GM12878 (cell line): ENCODE data around the gene PTPN13. TPM values are rescaled to one million over a fixed set of nuclear protein-coding genes. Genes with fewer than 3 reads are reported as not detected.

Experiments
- ATAC-seq: fragments of 200-7000 bp; cut with Tn5 transposase; 3 replicates; pipeline ENCODE4 v1.9.1; 2020; ENCODE audit warnings: mild to moderate bottlenecking, moderate library complexity
- BruUV-seq: library from RNA; stranded (reverse); fragments of 400-500 nt; replicated peaks from 2 replicates; lab custom pipeline; 2021; lab: Mats Ljungman, UMichigan
- CTCF ChIA-PET: fragments of 300-600 bp; sonication (Branson Sonifier 250); formaldehyde crosslinking; extraction: SDS; loops from one replicate; lab custom pipeline; 2021; ENCODE audit warnings: inconsistent platforms; lab: Yijun Ruan, JAX
- POLR2A ChIA-PET: fragments of 350-600 bp; formaldehyde crosslinking; extraction: SDS; loops from one replicate; lab custom pipeline; 2021; ENCODE audit warnings: inconsistent platforms; lab: Charles Lee
- RAD21 ChIA-PET: fragments of 300-600 bp; sonication (Branson Sonifier 250); formaldehyde crosslinking; loops from one replicate; lab custom pipeline; 2023; ENCODE audit warnings: antibody characterized with exemption; ENCODE audit not compliant: unreplicated experiment; lab: Charles Lee
- SMC1A ChIA-PET: fragments of 300-600 bp; sonication (Branson Sonifier 250); formaldehyde crosslinking; loops from one replicate; lab custom pipeline; 2023; ENCODE audit not compliant: unreplicated experiment, uncharacterized antibody; lab: Charles Lee
- DNase-seq: peaks from one replicate; pipeline ENCODE4 v3.0.0-alpha.2; 2011; ENCODE audit warnings: low read depth, low spot score
- FAIRE-seq: peaks from 3 replicates; lab custom pipeline; 2011; peaks lifted over from hg19 to GRCh38; lab: Jason Lieb, UNC
- H2AFZ ChIP-seq: 2 replicates; pipeline ENCODE4 v1.6.0; 2011; ENCODE audit warnings: low read depth, low read length, control low read depth; ENCODE audit not compliant: control insufficient read depth
- H3K27ac ChIP-seq: 2 replicates; pipeline ENCODE4 v1.5.1; 2011; ENCODE audit warnings: control low read depth; ENCODE audit not compliant: control insufficient read depth, insufficient read depth
- H3K27me3 ChIP-seq, 2 experiments: replicated peaks in 1 of 2; 2 replicates each; pipeline versions ENCODE4 v1.6.0 to v1.6.1; 2011; ENCODE audit warnings: low read length in 1 of 2; ENCODE audit not compliant: control insufficient read depth in 2 of 2, insufficient read depth in 2 of 2
- H3K36me3 ChIP-seq, 2 experiments: 2 replicates each; pipeline ENCODE4 v1.5.1; 2011; ENCODE audit warnings: low read length in 1 of 2; ENCODE audit not compliant: control insufficient read depth in 2 of 2, insufficient read depth in 2 of 2
- H3K4me1 ChIP-seq: 2 replicates; pipeline ENCODE4 v1.6.1; 2011; ENCODE audit warnings: mild to moderate bottlenecking, low read length, moderate library complexity, mixed read lengths; ENCODE audit not compliant: control insufficient read depth, insufficient read depth
- H3K4me2 ChIP-seq: 2 replicates; pipeline ENCODE4 v1.6.0; 2011; ENCODE audit warnings: control low read depth; ENCODE audit not compliant: control insufficient read depth, insufficient read depth
- H3K4me3 ChIP-seq: fragments of 200-600 bp; sonication (generic); 2 replicates; pipeline ENCODE4 v1.5.1; 2016
- H3K79me2 ChIP-seq: 2 replicates; pipeline ENCODE4 v1.6.0; 2011; ENCODE audit warnings: low read length; ENCODE audit not compliant: control insufficient read depth, insufficient read depth
- H3K9ac ChIP-seq: 2 replicates; pipeline ENCODE4 v1.8.0; 2011; ENCODE audit warnings: low read length, control low read depth, mixed read lengths; ENCODE audit not compliant: control insufficient read depth, insufficient read depth
- H3K9me3 ChIP-seq: replicated peaks from 3 replicates; pipeline ENCODE4 v1.5.1; 2011; ENCODE audit warnings: mild to moderate bottlenecking, low read length; ENCODE audit not compliant: control insufficient read depth, insufficient read depth
- H4K20me1 ChIP-seq: 2 replicates; pipeline ENCODE4 v1.6.0; 2011; ENCODE audit not compliant: control insufficient read depth, insufficient read depth
- ATF7 ChIP-seq: fragments of 450-650 bp; IDR thresholded peaks from 2 replicates; pipeline ENCODE4 v1.6.1; 2016; ENCODE audit warnings: low read depth, mild to moderate bottlenecking
- CREB1 ChIP-seq: IDR thresholded peaks from 2 replicates; pipeline ENCODE4 v1.6.1; 2012; ENCODE audit warnings: low read depth, mild to moderate bottlenecking, inconsistent platforms
- ETV6 ChIP-seq, 2 experiments: fragments of 450-650 bp in 1 of 2; IDR thresholded peaks in 1 of 2; conservative IDR thresholded peaks in 1 of 2; 2 replicates each; pipeline ENCODE4 v1.6.1; 2014; ENCODE audit warnings: antibody characterized with exemption in 1 of 2, borderline replicate concordance in 1 of 2, low read depth in 1 of 2, mild to moderate bottlenecking in 1 of 2, moderate library complexity in 1 of 2
- EZH2 ChIP-seq: IDR thresholded peaks from 2 replicates; pipeline ENCODE4 v1.6.1; 2012; ENCODE audit warnings: low read depth, mild to moderate bottlenecking, control low read depth, inconsistent platforms, low read length, borderline replicate concordance; ENCODE audit not compliant: control insufficient read depth
- FOXM1 ChIP-seq: IDR thresholded peaks from 2 replicates; pipeline ENCODE4 v1.6.1; 2012; ENCODE audit warnings: low read depth, mild to moderate bottlenecking, inconsistent platforms, low read length, moderate library complexity
- IRF4 ChIP-seq: IDR thresholded peaks from 2 replicates; pipeline ENCODE4 v1.6.1; 2011; ENCODE audit warnings: low read depth, low read length
- KDM1A ChIP-seq: fragments of 200-600 bp; sonication (generic); IDR thresholded peaks from 2 replicates; pipeline ENCODE4 v1.6.1; 2016; ENCODE audit warnings: borderline replicate concordance
- NR2C1 ChIP-seq: fragments of 450-650 bp; IDR thresholded peaks from 2 replicates; pipeline ENCODE4 v1.6.1; 2017; ENCODE audit warnings: antibody characterized with exemption, mild to moderate bottlenecking, moderate library complexity
- POLR2AphosphoS5 ChIP-seq: IDR thresholded peaks from 2 replicates; pipeline ENCODE4 v1.6.1; 2011; ENCODE audit warnings: mild to moderate bottlenecking, low read length, inconsistent platforms
- RB1 ChIP-seq: fragments of 450-650 bp; formaldehyde crosslinking; IDR thresholded peaks from 2 replicates; pipeline ENCODE4 v1.6.1; 2017; ENCODE audit warnings: mild to moderate bottlenecking, borderline replicate concordance
- SIX5 ChIP-seq: IDR thresholded peaks from 2 replicates; pipeline ENCODE4 v1.6.1; 2011; ENCODE audit warnings: mild to moderate bottlenecking, low read depth, low read length, moderate library complexity; ENCODE audit not compliant: severe bottlenecking
- WRNIP1 ChIP-seq: IDR thresholded peaks from 2 replicates; pipeline ENCODE4 v1.6.1; 2011; ENCODE audit warnings: low read depth, low read length, improper control_type of control experiment, borderline replicate concordance
- WGBS: methylation state at CpG from one replicate; pipeline ENCODE4 v1.1.6; 2016; ENCODE audit warnings: low lambda C conversion rate; ENCODE audit not compliant: insufficient replicate concordance, insufficient coverage; ENCODE audit errors: missing lambda C conversion rate; 5-methylcytosine and 5-hydroxymethylcytosine counted together
- in situ Hi-C: fragments of 300-500 bp; cut with MboI; formaldehyde crosslinking; loops from 9 replicates; pipeline ENCODE4 v1.14.3; 2018; ENCODE audit warnings: mixed read lengths
- intact Hi-C: fragments of 100-400 bp; cut with micrococcal nuclease; formaldehyde crosslinking; loops from one replicate; pipeline ENCODE4 v1.14.2; 2022; ENCODE audit not compliant: unreplicated experiment
- polyA plus RNA-seq, 11 experiments: library from polyadenylated mRNA; depleted of rRNA in 4 of 11; unstranded in 6 of 11; stranded (reverse) in 5 of 11; fragments of >200 nt; fragmentation: Nextera tagmentation in 4 of 11; fragmentation: Illumina TruSeq in 1 of 11; extraction: Ambion mirVana in 4 of 11; extraction: Trizol in 1 of 11; gene quantifications; 1 replicate in 1 of 11; 2 replicates in 10 of 11; pipeline versions ENCODE4 v1.2.1 to v1.2.3, GENCODE V29; 2011 to 2016; ENCODE audit warnings: inconsistent platforms in 2 of 11, missing spikeins in 2 of 11, low read depth in 1 of 11
- total RNA-seq, 4 experiments: library from RNA; depleted of rRNA in 3 of 4; stranded (reverse); fragments of >200 nt in 3 of 4; fragmentation: Illumina TruSeq in 1 of 4; extraction: Trizol in 1 of 4; gene quantifications; 2 replicates each; pipeline versions ENCODE4 v1.2.1 to v1.2.3, GENCODE V29; 2013 to 2021
- TF ChIP-seq, protein P1 (sequence below): fragments of 150-350 bp; IDR thresholded peaks from 2 replicates; pipeline ENCODE4 v1.6.1; 2014; ENCODE audit warnings: mild to moderate bottlenecking, low read depth, low read length
- TF ChIP-seq, protein P2 (sequence below): IDR thresholded peaks from 2 replicates; pipeline ENCODE4 v1.6.1; 2011; ENCODE audit warnings: mild to moderate bottlenecking, low read depth, low read length, moderate library complexity; ENCODE audit not compliant: insufficient replicate concordance
- TF ChIP-seq, protein P3 (sequence below): IDR thresholded peaks from 2 replicates; pipeline ENCODE4 v1.6.1; 2011; ENCODE audit warnings: borderline replicate concordance, low read depth, mild to moderate bottlenecking, moderate library complexity, mixed read lengths, low read length; ENCODE audit not compliant: insufficient read depth; ENCODE audit errors: extremely low read length

PTPN13 gene
- total and polyA plus RNA-seq, 10 of the 15 experiments (the other 5 are each of a cell fraction or from before 2014, with no cell fraction given) = 8.5 to 69.4 (median 33.9) TPM

DNA sequence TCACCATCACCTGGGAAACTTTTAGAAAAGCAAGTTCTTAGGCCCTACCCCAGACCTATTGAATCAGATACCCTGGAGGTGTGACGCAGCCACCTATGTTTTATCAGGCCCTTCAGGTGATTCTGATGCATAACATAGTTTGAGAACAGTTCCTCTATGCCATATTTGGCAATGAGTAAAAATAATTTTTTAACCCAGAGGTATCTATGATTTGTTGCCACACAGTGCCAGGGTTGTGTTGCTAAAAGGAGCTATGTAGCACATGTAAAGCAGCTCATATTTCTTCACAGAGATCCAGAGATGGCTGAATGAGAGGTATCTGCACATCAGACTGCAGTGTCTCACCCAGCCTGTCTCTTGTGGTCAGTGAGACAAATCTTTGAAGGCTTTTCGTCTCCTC is 85.3 kb downstream of the PTPN13 start:
- ATAC-seq (no peak), DNase-seq (no peak), FAIRE-seq (no peak)
- no peak overlapping the region for H3K4me2 ChIP-seq
- BruUV-seq = no TSS peak
- WGBS = 34% methylated on average over 2 of the region's 2 CpGs
- H3K79me2 ChIP-seq = no peaks in the 10 kb centered on the region
- H3K4me1 ChIP-seq = no peaks in the 10 kb centered on the region
- intact Hi-C loops = no loop called here
- in situ Hi-C loops = no loop called here
- TF ChIP-seq POLR2AphosphoS5 (no peak), EZH2 (no peak), KDM1A (no peak), RB1 (no peak), ATF7 (no peak), FOXM1 (no peak), CREB1 (no peak), NR2C1 (no peak), SIX5 (no peak), ETV6 (conservative IDR thresholded peaks at IDR 0.05 in 1 of 2, IDR thresholded peaks at IDR 0.05 in 1 of 2; ENCODE audit: borderline replicate concordance in 1 of 2, low read depth in 1 of 2) (no peak), WRNIP1 (no peak), IRF4 (no peak)
- TF ChIP-seq, protein P1, sequence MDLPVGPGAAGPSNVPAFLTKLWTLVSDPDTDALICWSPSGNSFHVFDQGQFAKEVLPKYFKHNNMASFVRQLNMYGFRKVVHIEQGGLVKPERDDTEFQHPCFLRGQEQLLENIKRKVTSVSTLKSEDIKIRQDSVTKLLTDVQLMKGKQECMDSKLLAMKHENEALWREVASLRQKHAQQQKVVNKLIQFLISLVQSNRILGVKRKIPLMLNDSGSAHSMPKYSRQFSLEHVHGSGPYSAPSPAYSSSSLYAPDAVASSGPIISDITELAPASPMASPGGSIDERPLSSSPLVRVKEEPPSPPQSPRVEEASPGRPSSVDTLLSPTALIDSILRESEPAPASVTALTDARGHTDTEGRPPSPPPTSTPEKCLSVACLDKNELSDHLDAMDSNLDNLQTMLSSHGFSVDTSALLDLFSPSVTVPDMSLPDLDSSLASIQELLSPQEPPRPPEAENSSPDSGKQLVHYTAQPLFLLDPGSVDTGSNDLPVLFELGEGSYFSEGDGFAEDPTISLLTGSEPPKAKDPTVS = no peak
- TF ChIP-seq, protein P2, sequence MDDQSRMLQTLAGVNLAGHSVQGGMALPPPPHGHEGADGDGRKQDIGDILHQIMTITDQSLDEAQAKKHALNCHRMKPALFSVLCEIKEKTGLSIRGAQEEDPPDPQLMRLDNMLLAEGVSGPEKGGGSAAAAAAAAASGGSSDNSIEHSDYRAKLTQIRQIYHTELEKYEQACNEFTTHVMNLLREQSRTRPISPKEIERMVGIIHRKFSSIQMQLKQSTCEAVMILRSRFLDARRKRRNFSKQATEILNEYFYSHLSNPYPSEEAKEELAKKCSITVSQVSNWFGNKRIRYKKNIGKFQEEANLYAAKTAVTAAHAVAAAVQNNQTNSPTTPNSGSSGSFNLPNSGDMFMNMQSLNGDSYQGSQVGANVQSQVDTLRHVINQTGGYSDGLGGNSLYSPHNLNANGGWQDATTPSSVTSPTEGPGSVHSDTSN = no peak
- TF ChIP-seq, protein P3, sequence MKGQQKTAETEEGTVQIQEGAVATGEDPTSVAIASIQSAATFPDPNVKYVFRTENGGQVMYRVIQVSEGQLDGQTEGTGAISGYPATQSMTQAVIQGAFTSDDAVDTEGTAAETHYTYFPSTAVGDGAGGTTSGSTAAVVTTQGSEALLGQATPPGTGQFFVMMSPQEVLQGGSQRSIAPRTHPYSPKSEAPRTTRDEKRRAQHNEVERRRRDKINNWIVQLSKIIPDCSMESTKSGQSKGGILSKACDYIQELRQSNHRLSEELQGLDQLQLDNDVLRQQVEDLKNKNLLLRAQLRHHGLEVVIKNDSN = no peak
- H3K27ac ChIP-seq = no peak overlapping the region
- H2AFZ ChIP-seq = no peak overlapping the region
- ChIA-PET SMC1A (interaction anchor here (1.0 to 1.8 kb wide), 2 partner anchors 8 to 181 kb away, joined by 3 to 7 read pairs; no protein-coding TSS in a partner anchor), POLR2A (no interaction called here), RAD21 (no interaction called here), CTCF (interaction anchor here (0.8 kb wide), 1 partner anchor 147 kb away, joined by 4 read pairs; no protein-coding TSS in a partner anchor)
- no peaks in the 10 kb centered on the region for H4K20me1 ChIP-seq
- no peak overlapping the region for H3K9ac ChIP-seq
- H3K4me3 ChIP-seq = no peak overlapping the region
- no peaks in the 10 kb centered on the region for H3K27me3 ChIP-seq
- no peaks in the 10 kb centered on the region; a peak in 1 of 4 replicates for H3K36me3 ChIP-seq
- no peaks in the 10 kb centered on the region for H3K9me3 ChIP-seq
